ENCODE data around the gene TBX4. TPM values are rescaled to one million over a fixed set of nuclear protein-coding genes. Genes with fewer than 3 reads are reported as not detected.

Gene TBX4
- total RNA-seq, 4 donors from 2014 or later, result 2.4 TPM; not detected in 3

- intact Hi-C loops (cut with DNase I; ENCODE audit: low total_unique reads), result no loop called here
- 32 to 40% methylated on average over 3 to 37 of the region's 41 CpGs for WGBS, 2 donors (ENCODE audit: low coverage in 1 of 2)
- peaks cover 20 to 69% (median 54%) of the 10 kb centered on the region in 4 donors for H3K4me1 ChIP-seq
- H3K9me3 ChIP-seq, result no peaks in the 10 kb centered on the region
- peaks cover 96% of the 10 kb centered on the region for H3K27me3 ChIP-seq
- no peak for DNase-seq
- H3K27ac ChIP-seq, result peak overlapping the region; percentile 9 to 74 (median 60)
- H3K36me3 ChIP-seq, result no peaks in the 10 kb centered on the region
- in situ Hi-C loops (cut with MboI; ENCODE audit: low pct_ligation_motif_present in 1 of 4, low pct_unique_long_range_greater_than_20kb in 1 of 4, low sequenced_read_pairs in 3 of 4), result loop anchor here in 1 of 4 donors (25.0 kb wide), 1 partner anchor 429 kb away; no protein-coding TSS in a partner anchor
- no peak for TF ChIP-seq EP300 (IDR thresholded peaks at IDR 0.05; ENCODE audit: low read depth)
- no peak for TF ChIP-seq POLR2AphosphoS5 (IDR thresholded peaks at IDR 0.05)
- TF ChIP-seq CTCF (IDR thresholded peaks at IDR 0.05), result no peak
- no peak for TF ChIP-seq POLR2A (IDR thresholded peaks at IDR 0.05)
- H3K4me3 ChIP-seq, result peak overlapping the region in 1 of 4 donors; percentile 59
Measured at GRCh38 chr17:61408151-61409041, 43.8 kb upstream of the TBX4 start.

GRCh38 chr17:61409301-61410112 is 42.7 kb upstream of the TBX4 start:
- H3K4me1 ChIP-seq, result peaks cover 20 to 62% (median 47%) of the 10 kb centered on the region in 4 donors
- peak overlapping the region; percentile 65 to 77 (median 70) for H3K27ac ChIP-seq
- peak overlapping the region; percentile 38 to 59 (median 43) for H3K4me3 ChIP-seq
- WGBS, 2 donors (ENCODE audit: low coverage in 1 of 2), result 7 to 27% methylated on average over 3 to 42 of the region's 73 CpGs
- peaks cover 88% of the 10 kb centered on the region for H3K27me3 ChIP-seq
- H3K9me3 ChIP-seq, result no peaks in the 10 kb centered on the region
- no peaks in the 10 kb centered on the region for H3K36me3 ChIP-seq
- intact Hi-C loops (cut with DNase I; ENCODE audit: low total_unique reads) (loop anchor here (10.0 kb wide), 2 partner anchors 435 to 885 kb away; partner anchors contain the start of gene APPBP2), in situ Hi-C loops (cut with MboI; ENCODE audit: low pct_ligation_motif_present in 1 of 4, low pct_unique_long_range_greater_than_20kb in 1 of 4, low sequenced_read_pairs in 3 of 4) (loop anchor here in 1 of 4 donors (25.0 kb wide), 1 partner anchor 428 kb away; no protein-coding TSS in a partner anchor)
- peak; percentile 54 for DNase-seq
- TF ChIP-seq POLR2AphosphoS5 (IDR thresholded peaks at IDR 0.05), result peak in 1 of 3 donors; percentile 10
- no peak for TF ChIP-seq EP300 (IDR thresholded peaks at IDR 0.05; ENCODE audit: low read depth)
- TF ChIP-seq POLR2A (IDR thresholded peaks at IDR 0.05), result no peak
- TF ChIP-seq CTCF (IDR thresholded peaks at IDR 0.05), result peak in 3 of 5 experiments; percentile 29 to 48 (median 47)

GRCh38 chr17:61410141-61411010 is 41.8 kb upstream of the TBX4 start:
- in situ Hi-C loops (cut with MboI; ENCODE audit: low pct_ligation_motif_present in 1 of 4, low pct_unique_long_range_greater_than_20kb in 1 of 4, low sequenced_read_pairs in 3 of 4) (loop anchor here in 1 of 4 donors (25.0 kb wide), 1 partner anchor 427 kb away; no protein-coding TSS in a partner anchor), intact Hi-C loops (cut with DNase I; ENCODE audit: low total_unique reads) (loop anchor here (10.0 kb wide), 2 partner anchors 434 to 886 kb away; partner anchors contain the start of gene APPBP2)
- Histone ChIP-seq H3K9me3 (no peaks in the 10 kb centered on the region), H3K27me3 (peaks cover 80% of the 10 kb centered on the region), H3K4me3 (peak overlapping the region in 3 of 4 donors; percentile 39 to 59 (median 47)), H3K27ac (peak overlapping the region; percentile 59 to 77 (median 70)), H3K36me3 (no peaks in the 10 kb centered on the region), H3K4me1 (peaks cover 14 to 53% (median 39%) of the 10 kb centered on the region in 4 donors)
- TF ChIP-seq CTCF (IDR thresholded peaks at IDR 0.05) (peak; percentile 26 to 66 (median 50)), EP300 (IDR thresholded peaks at IDR 0.05; ENCODE audit: low read depth) (no peak)
- DNase-seq, result peak; percentile 76
- WGBS, 2 donors (ENCODE audit: low coverage in 1 of 2), result 15% methylated on average over 38 of the region's 48 CpGs; no CpG with 5 or more reads in 1 of the 2 donors

All from transverse colon (tissue), 4 donors.